Measurements from ENCODE around the gene SYAP1. TPM values are rescaled to one million over a fixed set of nuclear protein-coding genes. Genes with fewer than 3 reads are reported as not detected.

Gene SYAP1
- total and polyA plus RNA-seq, 2 experiments from 2014 or later, result 18.0 to 48.3 TPM

- no peaks in the 10 kb centered on the region for H3K79me2 ChIP-seq (replicated peaks; ENCODE audit: insufficient read depth)
- TF ChIP-seq ZNF114 (CRISPR knock-in tag; IDR thresholded peaks at IDR 0.05) (no peak), CTCF (conservative IDR thresholded peaks at IDR 0.05; ENCODE audit: low read depth in 2 of 2) (no peak), CREB1 (CRISPR knock-in tag; IDR thresholded peaks at IDR 0.05; ENCODE audit: low read depth) (no peak), JUNB (IDR thresholded peaks at IDR 0.05; ENCODE audit: unreplicated experiment) (no peak), REST (IDR thresholded peaks at IDR 0.05; ENCODE audit: unreplicated experiment) (no peak), EZH2 (IDR thresholded peaks at IDR 0.05; ENCODE audit: low read depth, unreplicated experiment) (no peak), ZNF331 (CRISPR knock-in tag; IDR thresholded peaks at IDR 0.05; ENCODE audit: low read depth) (no peak), ZNF462 (CRISPR knock-in tag; IDR thresholded peaks at IDR 0.05) (no peak), POLR2AphosphoS5 (IDR thresholded peaks at IDR 0.05; ENCODE audit: low read depth) (no peak)
- no peaks in the 10 kb centered on the region for H3K4me1 ChIP-seq (ENCODE audit: insufficient read depth)
- no peaks in the 10 kb centered on the region for H3K27me3 ChIP-seq (ENCODE audit: insufficient read depth)
- H3K27me3 Mint-ChIP-seq (ENCODE audit: insufficient read depth, low read depth, poor library complexity), result no peaks in the 10 kb centered on the region
- no peak overlapping the region for H3K4me2 ChIP-seq
- H3K4me1 Mint-ChIP-seq, result no peaks in the 10 kb centered on the region
- no peaks in the 10 kb centered on the region for H4K20me1 ChIP-seq (replicated peaks; ENCODE audit: insufficient read depth)
- no peak overlapping the region for H3K27ac ChIP-seq (ENCODE audit: low read depth)
- H3K36me3 ChIP-seq (ENCODE audit: insufficient read depth), result no peaks in the 10 kb centered on the region; the same call in 1 of the 2 replicates
- H2AFZ ChIP-seq, result no peak overlapping the region
- H3K9me3 Mint-ChIP-seq, result no peaks in the 10 kb centered on the region
- H3K27ac Mint-ChIP-seq, result no peak overlapping the region
- ATAC-seq (no peak), DNase-seq (ENCODE audit: low spot score) (no peak)
- no peaks in the 10 kb centered on the region for H3F3A ChIP-seq (replicated peaks; ENCODE audit: low read depth)
- H3K4me3 Mint-ChIP-seq, result no peak overlapping the region
- peaks cover 66% of the 10 kb centered on the region for H3K36me3 Mint-ChIP-seq (ENCODE audit: low read depth)
- H3K4me3 ChIP-seq, result no peak overlapping the region
- H3K9me2 ChIP-seq (ENCODE audit: insufficient read depth), result no peaks in the 10 kb centered on the region
These were observed 36.3 kb upstream of the SYAP1 start for GRCh38 chrX:16683007-16683664.
